T-helper 2 cell treated with Interferon-gamma antibody and Interleukin-4, amounts not matched to agents 100 ng/mL and 5 ng/mL, for 36 hours (primary cell): ENCODE measurements around the gene SHLD1. TPM values are rescaled to one million over a fixed set of nuclear protein-coding genes. Genes with fewer than 3 reads are reported as not detected.

Experiments used
- intact Hi-C: fragments of 100-400 bp; cut with micrococcal nuclease; formaldehyde crosslinking; loops from one replicate; pipeline ENCODE4 v1.15.1; 2023
- total RNA-seq: library from RNA; stranded (reverse); gene quantifications from 2 replicates; pipeline ENCODE4 v1.2.3, GENCODE V29; 2022

The SHLD1 gene
- total RNA-seq, 1 donor from 2014 or later = 15.0 TPM

GRCh38 chr20:5811746-5812145 lies 61.5 kb downstream of the SHLD1 start:
- intact Hi-C loops = no loop called here

GRCh38 chr20:5818346-5818681 lies 68.1 kb downstream of the SHLD1 start:
- intact Hi-C loops = no loop called here

- intact Hi-C loops = no loop called here
Observed at GRCh38 chr20:5820738-5821137, 70.5 kb downstream of the SHLD1 start.

GRCh38 chr20:5821627-5822215 lies 71.5 kb downstream of the SHLD1 start:
- intact Hi-C loops = no loop called here

- intact Hi-C loops = no loop called here
Observed at GRCh38 chr20:5822569-5822968, 72.4 kb downstream of the SHLD1 start.

GRCh38 chr20:5825130-5825719 lies 75.0 kb downstream of the SHLD1 start:
- intact Hi-C loops = no loop called here

- intact Hi-C loops = no loop called here
Observed at GRCh38 chr20:5827098-5827853, 77.1 kb downstream of the SHLD1 start.

- intact Hi-C loops = no loop called here
Observed at GRCh38 chr20:5827861-5828260, 77.7 kb downstream of the SHLD1 start.

- intact Hi-C loops = no loop called here
Observed at GRCh38 chr20:5829241-5829809, 79.1 kb downstream of the SHLD1 start.

- intact Hi-C loops = no loop called here
Observed at GRCh38 chr20:5831539-5832237, 81.5 kb downstream of the SHLD1 start.

- intact Hi-C loops = no loop called here
Observed at GRCh38 chr20:5833309-5833941, 83.2 kb downstream of the SHLD1 start.

- intact Hi-C loops = loop anchor here (5.0 kb wide), 1 partner anchor 118 kb away; the partner anchor contains the start of genes MCM8 and TRMT6
Observed at GRCh38 chr20:5834436-5835005, 84.3 kb downstream of the SHLD1 start.

- intact Hi-C loops = loop anchor here (5.0 kb wide), 1 partner anchor 117 kb away; the partner anchor contains the start of genes MCM8 and TRMT6
Observed at GRCh38 chr20:5835321-5835821, 85.2 kb downstream of the SHLD1 start.

GRCh38 chr20:5835871-5836270 lies 85.7 kb downstream of the SHLD1 start:
- intact Hi-C loops = loop anchor here (5.0 kb wide), 1 partner anchor 116 kb away; the partner anchor contains the start of genes MCM8 and TRMT6

GRCh38 chr20:5836569-5836968 lies 86.4 kb downstream of the SHLD1 start:
- intact Hi-C loops = loop anchor here (5.0 kb wide), 1 partner anchor 116 kb away; the partner anchor contains the start of genes MCM8 and TRMT6

GRCh38 chr20:5840411-5841002 lies 90.3 kb downstream of the SHLD1 start:
- intact Hi-C loops = no loop called here

- intact Hi-C loops = no loop called here
Observed at GRCh38 chr20:5841522-5841921, 91.3 kb downstream of the SHLD1 start.

- intact Hi-C loops = no loop called here
Observed at GRCh38 chr20:5842465-5842864, 92.3 kb downstream of the SHLD1 start.

GRCh38 chr20:5843054-5843592 lies 92.9 kb downstream of the SHLD1 start:
- intact Hi-C loops = no loop called here
